HG03432 (cell line): ENCODE measurements around the gene NFIC.
A peak's percentile ranks its signal among the peaks of the same experiment; 100 is the strongest.

ENCODE experiments used
- ATAC-seq: cut with Tn5 transposase; IDR thresholded peaks from one replicate; pipeline ENCODE4 v1.9.1; 2021; ENCODE audit warnings: mild to moderate bottlenecking, moderate library complexity; ENCODE audit not compliant: unreplicated experiment

The NFIC gene

GRCh38 chr19:3481241-3482090 is 115.1 kb downstream of the NFIC start:
- ATAC-seq = no peak

GRCh38 chr19:3482507-3483225 is 116.3 kb downstream of the NFIC start:
- ATAC-seq = no peak

- ATAC-seq = no peak
Measured at GRCh38 chr19:3483226-3483628, 116.8 kb downstream of the NFIC start, which contains the start of gene SMIM44. TSS of gene SMIM44 (minus strand) at chr19:3483441. CDS start at chr19:3483403, 38 bp downstream.

- no peak for ATAC-seq
Measured at GRCh38 chr19:3491396-3492119, 125.2 kb downstream of the NFIC start.

- no peak for ATAC-seq
Measured at GRCh38 chr19:3492131-3492839, 125.9 kb downstream of the NFIC start.

- ATAC-seq = no peak
Measured at GRCh38 chr19:3492919-3493318, 126.5 kb downstream of the NFIC start.

GRCh38 chr19:3493651-3494050 is 127.3 kb downstream of the NFIC start:
- ATAC-seq = no peak

- ATAC-seq = no peak
Measured at GRCh38 chr19:3494051-3494450, 127.7 kb downstream of the NFIC start.

- no peak for ATAC-seq
Measured at GRCh38 chr19:3494559-3494958, 128.2 kb downstream of the NFIC start.

GRCh38 chr19:3496392-3497273 is 130.2 kb downstream of the NFIC start:
- ATAC-seq = no peak

- no peak for ATAC-seq
Measured at GRCh38 chr19:3497757-3498520, 131.6 kb downstream of the NFIC start.

GRCh38 chr19:3499738-3500428 is 133.5 kb downstream of the NFIC start:
- ATAC-seq = peak; percentile 12

- ATAC-seq = peak; percentile 81
Measured at GRCh38 chr19:3500429-3501101, 134.2 kb downstream of the NFIC start, which contains the start of gene DOHH. TSS of gene DOHH (minus strand) at chr19:3500674. CDS start at chr19:3496814, 3,860 bp downstream.

GRCh38 chr19:3501780-3502179 is 135.4 kb downstream of the NFIC start:
- ATAC-seq = no peak

- no peak for ATAC-seq
Measured at GRCh38 chr19:3503036-3503572, 136.7 kb downstream of the NFIC start.

GRCh38 chr19:3504735-3505134 is 138.4 kb downstream of the NFIC start:
- ATAC-seq = no peak

- peak; percentile 87 for ATAC-seq
Measured at GRCh38 chr19:3505598-3506383, 139.4 kb downstream of the NFIC start, which contains the start of gene FZR1. TSS of gene FZR1 (plus strand) at chr19:3506311. CDS start at chr19:3522990, 16,679 bp downstream.
